Activated CD8-positive, alpha-beta memory T cell treated with anti-CD3 and anti-CD28 coated beads, Interleukin-2, amount 50 U/mL, for 1 hour (primary cell): Measurements from ENCODE around the gene IL21R.
"Not testable (repeated sequence)": the region's sequence is repeated elsewhere in the genome, so short reads cannot be mapped to it uniquely, and the experiment has no call there.

Experiments
- DNase-seq: peaks from one replicate; pipeline ENCODE4 v3.0.0-alpha.2; 2020; ENCODE audit errors: extremely low read depth

IL21R gene

DNA sequence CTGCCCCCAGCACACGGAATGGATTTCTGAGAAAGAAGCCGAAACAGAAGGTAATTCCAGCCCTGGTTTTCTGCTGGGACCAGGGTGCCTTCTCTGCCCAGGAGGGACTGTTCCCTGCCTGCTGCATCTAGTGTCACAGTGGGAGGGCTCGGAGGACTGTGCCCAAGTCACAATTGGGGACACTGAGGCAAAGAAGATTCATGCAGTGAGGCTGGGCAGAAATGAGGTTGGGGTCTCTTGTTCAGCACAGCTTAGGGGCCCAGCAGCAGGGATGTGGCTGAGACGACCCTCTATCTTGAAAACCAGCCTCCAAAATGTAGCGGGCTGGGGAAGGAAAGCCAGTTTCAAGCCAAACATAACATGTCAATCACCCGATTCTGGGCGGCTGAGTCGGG, 592 bp downstream of the IL21R start:
- DNase-seq, result no peak

DNA sequence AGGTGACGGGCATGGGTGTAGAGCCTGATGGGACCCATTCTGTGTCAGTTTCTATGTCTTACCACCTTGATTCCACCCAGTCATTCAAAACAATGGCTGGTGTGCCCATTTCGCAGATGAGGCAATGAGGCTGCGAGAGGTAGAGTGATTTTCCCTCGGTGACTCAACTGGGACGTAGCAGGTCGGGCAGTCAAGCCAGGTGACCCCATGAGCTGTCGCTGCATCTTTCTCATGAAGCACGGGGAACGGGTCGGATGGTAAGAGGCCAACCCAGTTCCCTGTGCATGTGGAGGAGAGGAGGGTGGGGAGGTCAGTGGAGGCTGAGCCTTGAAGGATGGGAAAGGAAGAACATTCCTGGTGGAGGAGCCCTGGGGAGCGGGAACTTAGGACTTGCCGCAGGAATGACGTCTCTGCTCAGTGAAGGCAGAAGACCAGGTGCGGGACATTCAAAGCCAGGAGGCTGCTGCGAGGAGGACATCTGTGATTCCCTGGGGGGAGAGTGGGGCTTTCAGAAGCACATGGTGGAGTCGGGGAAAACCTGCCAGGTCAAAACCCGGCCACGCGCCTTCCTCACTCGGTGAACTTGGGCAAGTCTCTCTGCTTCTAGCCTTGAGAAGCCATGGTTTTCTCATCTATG, 1.1 kb downstream of the IL21R start:
- DNase-seq, result no peak

DNA sequence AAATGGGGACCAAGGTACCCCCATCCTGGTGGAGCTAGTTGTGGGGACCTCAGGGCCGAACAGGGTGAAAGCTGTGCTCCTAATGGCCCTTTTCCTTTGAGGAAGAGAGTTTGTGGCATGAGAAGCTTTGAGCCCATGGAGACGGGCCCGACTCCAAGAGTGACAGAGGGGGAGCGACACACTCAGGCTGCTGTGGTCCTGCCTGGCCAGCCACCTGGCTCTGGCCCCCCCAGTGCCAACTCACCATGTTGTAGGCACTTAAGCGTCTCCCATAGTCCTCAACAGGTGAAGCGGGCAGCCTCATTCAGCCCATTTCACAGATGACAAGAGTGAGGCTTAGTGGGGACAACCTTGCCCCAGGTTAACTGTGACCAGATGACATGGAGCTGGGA, 1.6 kb downstream of the IL21R start:
- DNase-seq, result no peak

DNA sequence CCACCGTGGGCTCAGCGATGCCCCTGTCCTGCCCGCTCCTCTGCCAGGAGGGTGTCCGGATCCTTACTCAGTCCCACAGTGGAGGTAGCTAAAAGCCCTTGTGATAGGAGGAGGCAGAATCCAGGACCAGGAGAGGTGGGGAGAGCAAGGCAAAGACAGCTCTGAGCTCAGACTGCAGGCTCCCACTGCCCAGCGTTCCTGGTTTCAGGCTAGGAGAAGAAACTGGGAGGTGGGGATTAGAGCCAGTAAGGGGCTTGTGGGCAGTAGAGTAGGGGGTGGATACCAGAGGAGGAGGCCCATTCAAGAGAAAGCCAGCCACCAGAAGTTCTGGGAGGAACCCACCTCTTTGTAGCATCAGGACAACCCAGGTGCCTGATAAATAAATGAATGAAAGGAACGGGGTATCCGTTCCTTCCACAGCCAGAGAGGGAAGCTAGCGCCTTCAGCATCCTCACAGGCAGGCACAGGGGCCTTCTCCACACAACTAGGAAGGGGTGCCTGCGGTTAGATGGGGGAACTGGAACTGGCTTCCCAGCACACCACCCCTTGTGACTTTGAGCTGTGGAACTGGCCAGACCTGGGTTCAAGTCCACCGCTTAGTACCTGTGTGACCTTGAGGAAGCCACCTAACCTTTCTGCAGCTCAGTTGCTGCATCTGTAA, 2.3 kb downstream of the IL21R start:
- no peak for DNase-seq

DNA sequence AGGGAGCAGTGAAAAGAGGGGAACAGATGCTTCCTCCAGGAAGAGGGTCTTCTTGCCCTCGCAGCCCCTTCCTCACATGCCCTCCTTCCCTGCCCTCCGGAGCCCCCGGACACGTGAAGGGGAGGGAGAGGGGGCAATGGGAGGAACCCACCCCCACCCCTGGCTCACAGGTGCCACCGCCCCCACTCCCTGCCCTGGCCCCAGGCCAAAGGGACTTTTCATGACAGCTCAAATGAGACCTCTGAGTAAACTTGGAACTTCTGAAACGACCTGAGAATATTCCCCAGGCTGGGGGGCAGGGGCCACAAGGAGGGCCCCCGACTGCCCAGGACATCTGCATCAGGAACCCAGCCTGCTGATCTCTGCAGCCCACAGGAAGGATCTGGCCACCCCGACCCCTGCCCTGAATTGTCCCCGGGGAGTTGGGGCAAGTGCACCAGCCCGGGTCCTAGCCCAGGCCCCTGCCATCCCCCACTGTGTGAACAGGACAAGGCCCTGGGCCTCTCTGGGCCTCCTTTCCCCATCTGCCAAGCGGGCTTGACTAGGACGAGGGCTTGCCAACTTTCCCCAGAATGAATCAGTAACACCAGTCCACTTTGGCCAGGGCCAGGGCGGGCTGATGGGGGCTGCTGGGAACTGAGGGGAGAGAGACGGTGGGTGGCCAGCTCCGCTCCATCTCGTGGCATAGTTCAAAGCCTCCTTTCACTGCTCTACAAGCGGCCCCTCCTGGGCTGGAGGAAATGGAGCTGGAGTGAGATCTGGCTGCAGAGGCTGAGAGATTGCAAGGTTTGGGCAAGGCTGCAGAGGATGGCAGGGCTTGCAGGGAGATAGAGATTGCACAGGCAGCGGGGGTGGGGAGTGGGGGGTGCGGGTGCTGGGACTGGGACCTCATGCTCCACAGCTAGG, 3.8 kb downstream of the IL21R start:
- DNase-seq, result no peak

DNA sequence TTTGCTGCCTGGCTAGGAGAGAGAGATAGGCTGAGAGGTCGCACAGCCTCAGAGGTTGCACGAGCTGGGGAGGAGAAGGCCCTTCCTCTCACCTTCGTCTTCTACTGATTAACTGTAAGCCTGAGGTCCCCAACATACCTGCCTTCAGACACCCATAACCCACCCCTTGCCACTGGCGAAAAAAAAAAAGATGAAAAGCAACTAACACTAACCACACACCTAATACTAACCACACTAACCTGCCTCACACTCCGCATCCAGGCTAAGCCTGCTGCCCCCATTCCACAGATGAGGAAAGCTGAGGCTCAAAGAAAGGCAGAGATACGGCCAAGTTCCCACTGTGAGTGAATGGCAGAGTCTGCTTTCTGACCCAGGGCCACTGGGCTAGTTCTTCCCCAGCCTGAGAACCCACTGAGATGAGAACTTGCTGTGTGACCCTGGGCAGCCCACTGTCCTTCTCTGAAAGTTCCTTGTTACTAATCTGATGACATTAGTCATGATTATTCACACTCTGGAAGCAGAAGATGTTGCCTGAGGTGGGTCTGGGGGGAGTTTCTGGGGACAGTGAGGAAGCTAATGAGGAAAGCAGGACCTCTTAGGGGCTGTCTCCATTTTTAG, 4.6 kb downstream of the IL21R start:
- no peak for DNase-seq

DNA sequence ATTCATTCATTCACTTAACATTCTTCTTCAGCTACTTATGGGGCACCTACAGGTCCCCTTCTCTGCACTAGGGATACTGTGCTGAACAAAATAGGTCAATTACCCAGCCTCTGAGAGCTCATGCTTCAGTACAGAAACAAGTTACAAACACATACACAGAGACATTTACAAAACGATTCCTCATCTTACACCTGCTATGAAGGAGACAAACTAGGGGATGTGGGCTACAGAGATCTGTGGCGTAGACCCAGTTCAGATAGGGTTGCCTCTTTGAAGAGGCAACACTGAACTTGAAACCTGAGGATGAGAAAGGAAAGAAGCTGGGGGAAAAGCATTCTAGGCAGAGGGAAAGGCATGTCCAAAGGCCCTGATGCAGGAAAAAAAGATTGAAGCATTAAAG, 5.2 kb downstream of the IL21R start:
- DNase-seq, result no peak

DNA sequence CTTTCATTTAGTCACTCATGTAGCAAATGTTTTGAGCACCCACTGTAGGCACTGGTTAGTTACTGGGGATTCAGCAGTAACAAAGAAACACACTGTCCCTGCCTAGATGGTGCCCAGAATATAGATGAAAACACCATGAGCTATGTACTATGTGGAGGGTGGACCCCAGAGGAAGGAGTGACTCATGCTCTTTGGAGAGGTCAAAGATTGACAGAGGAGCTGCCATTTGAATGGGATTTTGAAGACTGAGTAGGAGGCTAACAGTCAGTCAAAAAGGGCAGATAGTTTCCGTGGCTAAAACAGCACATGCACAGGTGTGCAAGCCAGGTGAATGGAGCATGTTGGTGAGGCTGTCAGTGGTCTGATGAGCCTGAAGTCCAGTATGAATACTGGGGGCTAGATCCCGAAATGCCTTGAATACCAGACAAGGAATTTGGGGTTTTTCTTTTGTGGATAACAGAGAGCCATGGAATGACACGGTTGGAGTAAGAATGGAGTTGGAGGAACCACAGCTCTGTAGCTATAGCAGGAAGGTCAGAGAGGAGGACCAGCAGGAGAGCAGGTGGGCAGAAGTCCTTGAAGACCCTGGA, 6.1 kb downstream of the IL21R start:
- peak; percentile 53 for DNase-seq

DNA sequence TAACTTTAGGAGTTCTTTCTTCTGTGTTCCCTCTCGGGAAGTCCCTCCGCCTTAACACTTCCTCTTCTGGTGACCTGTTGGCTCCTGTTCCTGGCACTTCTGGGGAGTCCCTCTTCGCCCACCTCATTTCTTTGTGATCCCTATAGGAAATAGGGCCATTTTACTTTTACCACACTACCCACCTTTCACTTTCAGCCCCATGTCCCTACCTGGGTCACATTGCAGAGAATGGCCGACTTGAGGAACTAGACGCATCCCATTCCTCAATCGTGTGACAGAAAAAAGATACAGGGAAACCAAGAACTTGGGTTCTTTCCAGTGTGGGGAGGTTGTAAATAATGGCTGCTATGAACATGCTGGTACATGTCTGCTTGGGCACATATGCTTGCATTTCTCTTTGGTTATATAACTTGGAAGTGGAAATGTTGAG, 6.6 kb downstream of the IL21R start:
- DNase-seq, result no peak

DNA sequence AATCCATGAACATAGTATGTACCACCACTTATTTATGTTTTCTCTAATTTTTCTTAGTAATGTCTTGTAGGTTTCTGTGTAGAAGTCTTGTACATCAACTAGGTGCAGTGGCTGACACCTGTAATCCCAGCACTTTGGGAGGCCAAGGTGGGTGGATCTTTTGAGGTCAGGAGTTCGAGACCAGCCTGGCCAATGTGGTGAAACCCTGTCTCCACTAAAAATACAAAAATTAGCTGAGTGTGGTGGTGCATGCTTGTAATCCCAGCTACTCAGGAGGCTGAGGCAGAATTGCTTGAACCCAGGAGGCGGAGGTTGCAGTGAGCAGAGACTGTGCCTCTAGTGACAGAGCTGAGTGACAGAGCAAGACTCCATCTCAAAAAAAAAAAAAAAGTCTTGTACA, 8.0 kb downstream of the IL21R start:
- DNase-seq, result not testable (repeated sequence)

DNA sequence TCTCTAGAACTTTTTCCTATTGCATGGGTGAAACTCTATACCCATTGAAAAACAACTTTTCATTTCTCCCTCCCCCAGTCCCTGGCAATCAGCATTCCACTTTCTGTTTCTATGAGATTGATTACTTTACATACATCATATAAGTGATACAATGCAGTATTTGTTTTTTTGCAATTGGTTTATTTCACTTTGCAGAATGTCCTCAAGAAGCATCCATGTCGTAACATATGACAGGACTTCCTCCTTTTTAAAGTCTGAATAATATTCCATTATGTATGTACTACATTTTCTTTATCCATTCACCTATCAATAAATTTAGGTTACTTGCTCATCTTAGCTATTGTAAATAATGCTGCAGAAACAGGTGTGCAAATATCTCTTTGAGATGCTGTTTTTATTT, 8.8 kb downstream of the IL21R start:
- DNase-seq, result no peak

DNA sequence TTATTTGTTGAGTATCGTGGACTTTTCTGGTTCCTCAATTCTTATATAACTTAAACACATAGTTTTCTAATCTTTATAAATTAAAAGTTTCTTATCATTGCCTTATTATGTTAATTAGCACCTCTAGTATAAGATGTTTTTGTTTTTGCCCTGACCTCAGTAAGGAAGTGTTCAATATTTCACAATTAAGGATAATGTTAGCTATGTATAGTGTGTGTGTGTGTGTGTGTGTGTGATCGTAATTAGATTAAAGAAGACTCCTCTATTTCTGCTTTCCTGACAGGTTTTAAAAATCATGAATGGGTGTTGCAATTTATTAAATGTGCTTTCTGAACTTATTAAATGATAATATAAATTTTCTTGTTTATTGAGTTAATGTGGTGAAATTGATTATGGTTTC, 12.0 kb downstream of the IL21R start:
- no peak for DNase-seq

DNA sequence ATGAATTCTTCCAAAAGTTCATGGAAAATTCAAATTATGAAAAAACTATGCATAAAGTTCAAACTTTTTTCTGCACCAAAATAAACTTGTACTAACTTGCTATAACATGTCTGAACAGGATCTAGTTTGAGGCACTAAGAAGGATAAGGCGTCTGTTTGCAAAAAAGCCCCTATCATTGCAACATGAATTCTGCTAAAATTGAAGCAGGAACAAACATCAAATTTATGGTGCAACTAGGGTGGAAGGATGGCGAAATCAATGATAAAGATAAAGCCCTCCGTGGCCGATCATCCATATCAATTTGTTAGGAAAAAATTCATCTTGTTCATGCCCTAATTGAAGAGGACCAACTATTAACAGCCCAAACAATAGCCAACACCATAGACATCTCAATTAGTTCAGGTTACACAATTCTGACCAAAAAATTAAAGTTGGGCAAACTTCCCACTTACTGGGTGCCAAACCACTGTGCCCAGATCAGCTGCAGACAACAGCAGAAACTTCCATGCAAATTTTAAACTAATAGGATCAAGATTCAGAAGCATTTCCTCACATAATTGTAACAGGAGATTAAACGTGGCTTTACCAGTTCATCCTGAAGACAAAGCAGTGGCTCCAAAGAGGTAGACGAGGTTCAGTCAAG, 12.9 kb downstream of the IL21R start:
- no peak for DNase-seq

DNA sequence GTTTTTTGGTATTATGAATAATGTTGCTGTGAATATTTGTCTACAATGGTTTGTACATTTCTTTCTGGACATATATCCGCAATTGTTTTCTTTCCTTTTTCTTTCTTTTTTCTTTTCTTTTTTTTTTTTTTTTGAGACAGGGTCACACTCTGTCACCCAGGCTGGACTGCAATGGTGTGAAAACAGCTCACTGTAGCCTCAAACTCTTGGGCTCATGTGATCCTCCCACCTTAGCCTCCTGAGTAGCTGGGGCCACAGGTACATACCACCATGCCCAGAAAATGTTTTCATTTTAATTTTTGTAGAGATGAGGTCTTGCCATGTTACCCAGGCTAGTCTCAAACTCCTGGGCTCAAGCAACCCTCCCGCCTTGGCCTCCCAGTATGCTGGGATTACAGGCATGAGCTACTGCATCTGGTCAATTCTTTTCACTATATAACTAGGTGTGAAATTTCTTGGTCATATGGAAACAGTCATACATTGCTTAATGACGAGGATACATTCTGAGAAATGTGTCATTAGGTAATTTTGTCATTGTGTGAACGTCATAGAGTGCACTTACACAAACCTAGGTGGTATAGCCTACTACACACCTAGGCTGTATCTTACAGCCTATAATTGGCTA, 15.2 kb downstream of the IL21R start:
- no peak for DNase-seq

DNA sequence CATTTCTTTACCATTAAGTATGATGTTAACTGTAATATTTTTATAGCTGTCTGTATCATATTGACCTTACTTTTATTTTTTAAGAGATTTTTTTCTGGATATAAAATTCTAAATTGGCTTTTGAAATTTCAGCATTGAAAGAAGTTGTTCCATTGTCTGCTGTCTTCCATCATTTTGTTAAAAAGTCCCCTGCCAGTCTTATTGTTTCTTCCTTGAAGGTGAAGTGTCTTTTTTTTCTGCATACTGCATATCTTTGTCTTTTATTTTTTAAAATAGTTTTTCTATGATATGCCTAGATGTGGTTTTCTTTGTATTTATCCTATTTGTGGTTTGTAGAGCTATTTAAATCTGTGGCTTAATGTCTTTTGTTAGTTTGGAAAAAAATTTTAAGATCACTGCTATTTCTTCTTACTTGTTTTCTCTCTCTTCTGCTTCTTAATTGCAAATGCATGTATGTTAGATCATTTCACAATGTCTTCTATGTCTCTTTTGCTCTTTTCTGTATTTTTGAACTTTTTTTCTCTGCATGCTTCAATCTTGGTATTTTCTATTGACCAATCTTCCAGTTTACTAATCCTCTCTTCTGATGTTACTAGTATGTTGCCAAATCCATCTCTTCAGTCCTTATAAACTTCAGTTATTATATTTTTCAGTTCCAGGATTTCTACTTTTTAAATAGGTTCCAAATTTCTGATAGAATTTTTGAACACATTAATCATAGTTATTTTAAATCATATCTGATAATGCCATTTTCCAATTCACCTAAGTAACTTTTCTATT, 20.2 kb downstream of the IL21R start:
- no peak for DNase-seq

DNA sequence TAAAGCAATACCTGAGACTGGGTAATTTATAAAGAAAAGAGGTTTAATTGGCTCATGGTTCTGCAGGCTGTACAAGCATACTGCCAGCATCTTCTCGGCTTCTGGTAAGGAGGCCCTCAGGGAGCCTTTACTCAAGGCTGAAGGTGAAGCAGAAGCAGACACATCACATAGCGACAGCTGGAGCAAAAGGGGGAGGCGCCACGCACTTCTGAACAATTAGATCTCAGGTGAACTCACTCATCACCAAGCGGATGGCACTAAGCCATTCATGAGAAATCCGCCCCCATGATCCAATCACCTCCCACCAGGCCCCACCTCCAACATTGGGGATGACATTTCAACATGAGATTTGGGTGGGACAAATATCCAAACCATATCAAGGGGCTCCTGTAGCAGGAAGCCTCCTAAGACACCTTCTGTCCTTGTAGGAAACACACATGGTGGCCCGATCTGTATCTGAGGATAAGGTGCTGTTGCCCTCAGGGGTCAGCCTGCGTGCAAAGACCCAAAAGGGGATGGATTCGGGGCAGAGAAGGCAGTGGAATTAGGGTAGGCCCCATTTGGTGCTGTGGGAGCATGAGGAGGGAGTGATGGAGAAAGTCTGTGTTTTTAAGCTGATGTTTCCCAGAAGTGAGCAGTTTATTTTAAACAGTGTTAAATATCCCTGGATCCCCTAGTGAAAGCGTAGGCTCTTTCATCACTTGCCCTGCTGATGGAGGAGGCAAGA, 23.0 kb downstream of the IL21R start:
- no peak for DNase-seq

DNA sequence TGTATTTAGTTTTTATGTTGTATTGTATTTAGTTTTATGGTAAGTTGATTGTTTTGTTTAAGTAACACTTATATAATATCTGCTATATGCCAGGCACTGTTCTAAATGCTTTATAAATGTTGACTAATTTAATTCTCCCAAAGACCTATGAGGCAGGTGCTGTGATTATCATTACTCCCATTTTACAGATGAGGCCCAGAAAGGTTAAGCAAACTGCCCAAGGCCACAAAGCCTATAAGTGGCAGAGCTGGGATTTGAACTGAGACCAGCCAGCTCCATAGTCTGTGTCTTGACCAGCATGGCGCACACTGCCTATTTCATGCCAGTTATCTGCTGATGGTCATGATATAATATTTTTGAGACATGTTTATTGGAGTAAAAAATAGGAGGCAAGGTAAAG, 24.0 kb downstream of the IL21R start:
- DNase-seq, result no peak

DNA sequence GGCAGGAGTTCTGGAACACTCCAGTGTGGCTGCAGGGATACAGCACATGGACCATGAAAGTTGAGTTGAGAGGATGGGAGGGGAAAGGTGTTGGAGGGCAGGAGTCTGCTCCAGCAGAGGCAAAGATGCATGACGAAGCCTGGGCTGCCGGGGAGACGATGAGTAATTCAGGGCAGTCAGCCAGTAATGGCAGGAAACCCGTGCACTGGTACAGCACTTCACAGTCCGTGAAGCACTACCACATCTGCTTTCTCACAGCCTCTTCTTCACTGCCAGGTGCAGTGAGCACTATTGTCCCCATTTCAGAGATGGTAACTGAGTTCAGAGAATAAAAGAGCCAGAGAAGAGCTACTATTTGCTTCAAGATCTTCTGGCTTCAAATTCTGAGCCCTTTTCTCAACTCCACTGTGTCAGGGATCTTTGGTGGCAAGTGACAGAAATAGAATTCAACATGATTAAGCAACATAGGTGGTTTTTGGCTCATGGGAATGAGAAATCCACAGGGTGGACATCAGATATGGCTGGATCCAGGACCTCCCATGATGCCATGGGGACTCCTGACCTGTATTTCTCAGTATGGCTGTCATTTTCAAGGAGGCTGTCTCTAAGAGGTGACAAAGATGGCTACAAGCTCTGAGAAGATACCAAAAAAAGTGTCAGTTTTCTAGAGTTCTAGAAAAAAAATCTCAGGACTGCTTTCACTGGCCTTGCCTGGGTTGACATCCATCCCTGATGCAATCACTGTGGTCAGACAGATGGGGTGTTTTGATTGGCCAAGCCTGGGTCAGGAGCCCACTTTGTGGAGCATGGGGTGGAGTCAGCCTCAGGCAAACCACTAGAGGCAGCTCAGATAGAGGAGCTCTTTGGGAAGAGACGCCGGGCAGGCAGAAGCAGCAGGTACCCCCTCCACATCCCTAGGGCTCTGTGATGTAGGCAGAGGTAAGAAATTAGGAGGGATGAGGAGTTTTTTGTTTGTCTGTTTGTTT, 24.7 kb downstream of the IL21R start:
- peak; percentile 75 for DNase-seq
